GM12864 (cell line): ENCODE data around the gene DOP1B.
A peak's percentile ranks its signal among the peaks of the same experiment; 100 is the strongest.

Experiments
- DNase-seq: peaks from one replicate; pipeline ENCODE4 v3.0.0-alpha.2; 2011; ENCODE audit warnings: low read depth
- H3K4me3 ChIP-seq: 2 replicates; pipeline ENCODE4 v1.5.1; 2011; ENCODE audit warnings: mild to moderate bottlenecking, low read depth, low read length, control low read depth
- TF ChIP-seq, protein P1 (sequence below): IDR thresholded peaks from 2 replicates; pipeline ENCODE4 v1.5.1; 2011; ENCODE audit warnings: low read depth, mild to moderate bottlenecking, moderate library complexity, low read length, control low read depth, inconsistent platforms; ENCODE audit errors: missing control alignments

Gene DOP1B

GRCh38 chr21:36120304-36120888, 36.2 kb upstream of the DOP1B start:
- TF ChIP-seq, protein P1, sequence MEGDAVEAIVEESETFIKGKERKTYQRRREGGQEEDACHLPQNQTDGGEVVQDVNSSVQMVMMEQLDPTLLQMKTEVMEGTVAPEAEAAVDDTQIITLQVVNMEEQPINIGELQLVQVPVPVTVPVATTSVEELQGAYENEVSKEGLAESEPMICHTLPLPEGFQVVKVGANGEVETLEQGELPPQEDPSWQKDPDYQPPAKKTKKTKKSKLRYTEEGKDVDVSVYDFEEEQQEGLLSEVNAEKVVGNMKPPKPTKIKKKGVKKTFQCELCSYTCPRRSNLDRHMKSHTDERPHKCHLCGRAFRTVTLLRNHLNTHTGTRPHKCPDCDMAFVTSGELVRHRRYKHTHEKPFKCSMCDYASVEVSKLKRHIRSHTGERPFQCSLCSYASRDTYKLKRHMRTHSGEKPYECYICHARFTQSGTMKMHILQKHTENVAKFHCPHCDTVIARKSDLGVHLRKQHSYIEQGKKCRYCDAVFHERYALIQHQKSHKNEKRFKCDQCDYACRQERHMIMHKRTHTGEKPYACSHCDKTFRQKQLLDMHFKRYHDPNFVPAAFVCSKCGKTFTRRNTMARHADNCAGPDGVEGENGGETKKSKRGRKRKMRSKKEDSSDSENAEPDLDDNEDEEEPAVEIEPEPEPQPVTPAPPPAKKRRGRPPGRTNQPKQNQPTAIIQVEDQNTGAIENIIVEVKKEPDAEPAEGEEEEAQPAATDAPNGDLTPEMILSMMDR = no peak
- no peak overlapping the region for H3K4me3 ChIP-seq
- DNase-seq = no peak

- TF ChIP-seq, protein P1 = peak; percentile 31
- DNase-seq = no peak
- H3K4me3 ChIP-seq = no peak overlapping the region
These were observed 33.6 kb upstream of the DOP1B start for GRCh38 chr21:36122977-36123376.

DNA sequence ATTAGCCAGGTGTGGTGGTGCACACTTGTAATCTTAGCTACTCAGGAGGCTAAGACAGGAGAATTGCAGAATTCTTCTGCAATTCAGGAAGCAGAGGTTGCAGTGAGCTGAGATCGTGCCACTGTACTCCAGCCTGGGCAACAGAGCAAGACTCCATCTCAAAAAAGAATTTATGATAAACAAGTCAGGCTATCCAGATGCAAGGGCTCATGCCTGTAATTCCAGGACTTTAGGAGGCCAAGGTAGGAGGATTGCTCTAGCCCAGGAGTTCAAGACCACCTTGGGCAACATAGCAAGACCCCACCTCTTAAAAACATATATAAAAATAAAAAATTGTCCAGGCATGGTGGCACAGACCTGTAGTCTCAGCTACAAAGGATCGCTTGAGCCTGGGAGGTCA, 32.2 kb upstream of the DOP1B start:
- TF ChIP-seq, protein P1 = no peak
- DNase-seq = no peak
- H3K4me3 ChIP-seq = no peak overlapping the region

DNA sequence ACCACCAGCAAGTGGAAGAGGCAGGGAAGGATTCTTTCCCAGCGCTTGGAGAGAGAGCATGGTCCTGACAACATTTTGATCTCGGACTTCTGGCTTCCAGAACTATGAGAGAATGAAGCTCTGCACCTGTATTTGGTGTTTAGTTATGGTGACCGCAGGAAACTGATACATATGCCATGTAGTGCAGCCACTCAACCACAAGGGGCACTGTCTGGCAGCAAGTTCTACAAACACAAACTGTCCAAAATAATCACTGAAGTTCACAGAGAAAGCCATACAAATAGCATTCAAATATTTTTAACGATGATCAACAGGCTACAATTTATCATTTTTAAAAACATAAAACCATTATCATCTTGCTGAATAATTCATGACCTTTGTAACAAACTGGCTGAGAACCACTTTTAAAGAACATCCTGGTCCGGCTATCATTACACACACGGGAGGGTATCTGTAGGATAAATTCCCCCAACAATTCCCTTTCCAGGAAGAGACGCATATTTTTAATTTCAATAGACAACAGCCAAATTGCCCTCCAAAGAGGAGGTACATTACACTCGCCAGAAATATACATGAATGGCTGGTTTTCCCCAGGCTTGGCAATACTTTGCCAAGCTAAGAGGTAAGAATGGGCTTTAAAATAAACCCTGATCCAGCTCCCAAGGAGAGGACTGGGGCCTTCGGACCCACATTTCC, 31.0 kb upstream of the DOP1B start:
- no peak overlapping the region for H3K4me3 ChIP-seq
- TF ChIP-seq, protein P1 = peak; percentile 93
- DNase-seq = no peak

DNA sequence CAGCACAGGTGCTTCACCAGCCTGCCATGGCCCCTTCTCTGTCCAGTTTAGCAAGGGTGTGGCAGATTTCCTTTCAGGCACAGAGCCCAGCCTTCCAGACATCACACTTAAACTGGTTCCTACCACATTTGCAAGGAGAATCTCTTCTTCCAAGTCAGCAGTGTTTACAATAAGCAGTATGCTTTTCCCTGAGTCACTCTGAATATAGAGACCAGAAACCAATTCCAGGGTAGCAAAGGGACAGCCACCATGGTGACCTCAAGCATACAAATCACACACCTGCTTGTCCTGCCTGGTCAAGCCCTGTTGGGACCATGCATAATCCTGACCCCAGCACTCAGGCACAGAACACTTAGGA, 30.4 kb upstream of the DOP1B start:
- TF ChIP-seq, protein P1 = no peak

DNA sequence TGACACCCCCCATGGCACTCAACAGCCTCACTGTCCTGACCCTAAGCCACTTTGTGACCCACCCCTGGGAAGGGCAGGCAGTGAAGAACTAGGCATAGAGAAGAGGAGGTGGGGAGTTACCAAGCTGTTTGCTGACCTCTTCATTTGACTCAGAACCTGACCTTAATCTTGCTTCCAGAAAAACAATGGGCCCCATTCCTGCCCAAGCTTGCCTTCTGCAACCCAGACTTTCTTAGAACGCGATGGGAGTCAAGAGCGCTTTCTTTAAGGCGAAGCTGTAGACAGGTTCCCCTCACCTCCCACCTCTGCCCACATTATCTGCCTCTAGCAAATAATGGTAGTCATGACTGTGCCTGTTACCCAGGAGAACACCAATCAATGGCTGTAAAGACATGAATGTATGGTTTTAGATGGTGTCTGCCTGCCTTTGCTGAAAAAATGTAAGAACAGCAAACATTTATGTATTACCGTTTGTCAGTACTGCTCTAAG, 30.0 kb upstream of the DOP1B start:
- H3K4me3 ChIP-seq = no peak overlapping the region
- TF ChIP-seq, protein P1 = no peak
- DNase-seq = no peak

More for the DNA sequence above, 30.4 kb upstream of the DOP1B start:
- no peak for DNase-seq
- no peak overlapping the region for H3K4me3 ChIP-seq

GRCh38 chr21:36127250-36127904, 29.2 kb upstream of the DOP1B start:
- TF ChIP-seq, protein P1 = no peak
- H3K4me3 ChIP-seq = no peak overlapping the region

More at GRCh38 chr21:36127250-36127904, 29.2 kb upstream of the DOP1B start:
- DNase-seq = no peak
